ENCODE results near the gene FAM107A.
A peak's percentile ranks its signal among the peaks of the same experiment; 100 is the strongest.

The FAM107A gene

GRCh38 chr3:58591517-58592510 is 14.6 kb upstream of the FAM107A start:
- no peak for DNase-seq

GRCh38 chr3:58588030-58588614 is 10.9 kb upstream of the FAM107A start:
- no peak for DNase-seq

- peak; percentile 8 for DNase-seq
Observed at GRCh38 chr3:58586776-58587192, 9.6 kb upstream of the FAM107A start.

GRCh38 chr3:58585994-58586393 is 8.8 kb upstream of the FAM107A start:
- peak; percentile 83 for DNase-seq

GRCh38 chr3:58585005-58585786 is 8.0 kb upstream of the FAM107A start:
- peak; percentile 32 for DNase-seq

- peak; percentile 8 for DNase-seq
Observed at GRCh38 chr3:58584690-58585004, 7.5 kb upstream of the FAM107A start.

- DNase-seq: peak; percentile 75
Observed at GRCh38 chr3:58581328-58582091, 4.3 kb upstream of the FAM107A start.

- no peak for DNase-seq
Observed at GRCh38 chr3:58580826-58581327, 3.7 kb upstream of the FAM107A start.

GRCh38 chr3:58578873-58579272 is 1.7 kb upstream of the FAM107A start:
- DNase-seq: no peak

- no peak for DNase-seq
Observed at GRCh38 chr3:58576716-58577115, 475 bp downstream of the FAM107A start.

- DNase-seq: no peak
Observed at GRCh38 chr3:58575971-58576652, 1.1 kb downstream of the FAM107A start.

GRCh38 chr3:58574682-58575081 is 2.5 kb downstream of the FAM107A start:
- DNase-seq: no peak

- no peak for DNase-seq
Observed at GRCh38 chr3:58574106-58574505, 3.1 kb downstream of the FAM107A start.

- no peak for DNase-seq
Observed at GRCh38 chr3:58573640-58574039, 3.6 kb downstream of the FAM107A start.

GRCh38 chr3:58572634-58573230 is 4.5 kb downstream of the FAM107A start:
- DNase-seq: no peak

- DNase-seq: no peak
Observed at GRCh38 chr3:58572013-58572633, 5.1 kb downstream of the FAM107A start.

- DNase-seq: no peak
Observed at GRCh38 chr3:58570851-58571250, 6.3 kb downstream of the FAM107A start.

GRCh38 chr3:58569287-58570001 is 7.7 kb downstream of the FAM107A start:
- no peak for DNase-seq

GRCh38 chr3:58568572-58569286 is 8.5 kb downstream of the FAM107A start:
- peak; percentile 28 for DNase-seq

GRCh38 chr3:58567251-58567515 is 10.0 kb downstream of the FAM107A start:
- no peak for DNase-seq

All from DMS79 treated with DMSO at 0.1 percent for 48 hours (cell line).